Activated naive CD4-positive, alpha-beta T cell treated with anti-CD3 and anti-CD28 coated beads, Interleukin-2, amount 50 U/mL, for 16 hours (primary cell): Measurements from ENCODE around the gene WDR43.
"Not testable (repeated sequence)": the region's sequence is repeated elsewhere in the genome, so short reads cannot be mapped to it uniquely, and the experiment has no call there.

ENCODE experiments used
- DNase-seq: peaks from one replicate; pipeline ENCODE4 v3.0.0-alpha.2; 2020

Gene WDR43

GRCh38 chr2:28970464-28971160 is 76.1 kb downstream of the WDR43 start:
- no peak for DNase-seq

GRCh38 chr2:28972778-28973335 is 78.4 kb downstream of the WDR43 start:
- DNase-seq, result no peak

GRCh38 chr2:28974252-28974651 is 79.8 kb downstream of the WDR43 start:
- no peak for DNase-seq

GRCh38 chr2:28975671-28976070 is 81.2 kb downstream of the WDR43 start:
- no peak for DNase-seq

- DNase-seq, result no peak
Observed at GRCh38 chr2:28976584-28976983, 82.1 kb downstream of the WDR43 start.

- no peak for DNase-seq
Observed at GRCh38 chr2:28977176-28977875, 82.9 kb downstream of the WDR43 start.

GRCh38 chr2:28978001-28978400 is 83.5 kb downstream of the WDR43 start:
- DNase-seq, result not testable (repeated sequence)

GRCh38 chr2:28978606-28979005 is 84.1 kb downstream of the WDR43 start:
- DNase-seq, result no peak

- DNase-seq, result no peak
Observed at GRCh38 chr2:28979041-28979440, 84.6 kb downstream of the WDR43 start.

GRCh38 chr2:28979576-28980366 is 85.3 kb downstream of the WDR43 start:
- DNase-seq, result no peak

- no peak for DNase-seq
Observed at GRCh38 chr2:28980368-28981015, 86.0 kb downstream of the WDR43 start.

- DNase-seq, result no peak
Observed at GRCh38 chr2:28981016-28981441, 86.6 kb downstream of the WDR43 start, which contains the start of gene TOGARAM2. Gene TOGARAM2, plus strand, starts transcription at chr2:28981298. Its CDS starts 13,537 bp downstream, at chr2:28994835.

GRCh38 chr2:28981620-28982376 is 87.3 kb downstream of the WDR43 start:
- DNase-seq, result no peak

GRCh38 chr2:28982381-28982950 is 88.0 kb downstream of the WDR43 start:
- no peak for DNase-seq

- DNase-seq, result no peak
Observed at GRCh38 chr2:28986429-28986828, 92.0 kb downstream of the WDR43 start.

- DNase-seq, result no peak
Observed at GRCh38 chr2:28989973-28990372, 95.5 kb downstream of the WDR43 start.

GRCh38 chr2:28990445-28990844 is 96.0 kb downstream of the WDR43 start:
- DNase-seq, result no peak

- DNase-seq, result no peak
Observed at GRCh38 chr2:28991021-28991420, 96.6 kb downstream of the WDR43 start.

- no peak for DNase-seq
Observed at GRCh38 chr2:28991460-28991859, 97.0 kb downstream of the WDR43 start.

- DNase-seq, result no peak
Observed at GRCh38 chr2:28993206-28993960, 98.9 kb downstream of the WDR43 start.

GRCh38 chr2:28994074-28994473 is 99.6 kb downstream of the WDR43 start:
- DNase-seq, result no peak
